ENCODE results near the gene FAM47E.

- no peak for TF ChIP-seq EP300 (conservative IDR thresholded peaks at IDR 0.05; ENCODE audit: poor library complexity, severe bottlenecking)
- no peak for TF ChIP-seq EZH2 (IDR thresholded peaks at IDR 0.05; ENCODE audit: borderline replicate concordance, insufficient read depth, low read length, poor library complexity, severe bottlenecking)
- TF ChIP-seq, protein P1, sequence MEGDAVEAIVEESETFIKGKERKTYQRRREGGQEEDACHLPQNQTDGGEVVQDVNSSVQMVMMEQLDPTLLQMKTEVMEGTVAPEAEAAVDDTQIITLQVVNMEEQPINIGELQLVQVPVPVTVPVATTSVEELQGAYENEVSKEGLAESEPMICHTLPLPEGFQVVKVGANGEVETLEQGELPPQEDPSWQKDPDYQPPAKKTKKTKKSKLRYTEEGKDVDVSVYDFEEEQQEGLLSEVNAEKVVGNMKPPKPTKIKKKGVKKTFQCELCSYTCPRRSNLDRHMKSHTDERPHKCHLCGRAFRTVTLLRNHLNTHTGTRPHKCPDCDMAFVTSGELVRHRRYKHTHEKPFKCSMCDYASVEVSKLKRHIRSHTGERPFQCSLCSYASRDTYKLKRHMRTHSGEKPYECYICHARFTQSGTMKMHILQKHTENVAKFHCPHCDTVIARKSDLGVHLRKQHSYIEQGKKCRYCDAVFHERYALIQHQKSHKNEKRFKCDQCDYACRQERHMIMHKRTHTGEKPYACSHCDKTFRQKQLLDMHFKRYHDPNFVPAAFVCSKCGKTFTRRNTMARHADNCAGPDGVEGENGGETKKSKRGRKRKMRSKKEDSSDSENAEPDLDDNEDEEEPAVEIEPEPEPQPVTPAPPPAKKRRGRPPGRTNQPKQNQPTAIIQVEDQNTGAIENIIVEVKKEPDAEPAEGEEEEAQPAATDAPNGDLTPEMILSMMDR (IDR thresholded peaks at IDR 0.05; ENCODE audit: poor library complexity, severe bottlenecking) = no peak
- no peak for TF ChIP-seq TAF1 (IDR thresholded peaks at IDR 0.05; ENCODE audit: low read depth)
- no peak for TF ChIP-seq POLR2AphosphoS5 (IDR thresholded peaks at IDR 0.05)
- TF ChIP-seq, protein P2, sequence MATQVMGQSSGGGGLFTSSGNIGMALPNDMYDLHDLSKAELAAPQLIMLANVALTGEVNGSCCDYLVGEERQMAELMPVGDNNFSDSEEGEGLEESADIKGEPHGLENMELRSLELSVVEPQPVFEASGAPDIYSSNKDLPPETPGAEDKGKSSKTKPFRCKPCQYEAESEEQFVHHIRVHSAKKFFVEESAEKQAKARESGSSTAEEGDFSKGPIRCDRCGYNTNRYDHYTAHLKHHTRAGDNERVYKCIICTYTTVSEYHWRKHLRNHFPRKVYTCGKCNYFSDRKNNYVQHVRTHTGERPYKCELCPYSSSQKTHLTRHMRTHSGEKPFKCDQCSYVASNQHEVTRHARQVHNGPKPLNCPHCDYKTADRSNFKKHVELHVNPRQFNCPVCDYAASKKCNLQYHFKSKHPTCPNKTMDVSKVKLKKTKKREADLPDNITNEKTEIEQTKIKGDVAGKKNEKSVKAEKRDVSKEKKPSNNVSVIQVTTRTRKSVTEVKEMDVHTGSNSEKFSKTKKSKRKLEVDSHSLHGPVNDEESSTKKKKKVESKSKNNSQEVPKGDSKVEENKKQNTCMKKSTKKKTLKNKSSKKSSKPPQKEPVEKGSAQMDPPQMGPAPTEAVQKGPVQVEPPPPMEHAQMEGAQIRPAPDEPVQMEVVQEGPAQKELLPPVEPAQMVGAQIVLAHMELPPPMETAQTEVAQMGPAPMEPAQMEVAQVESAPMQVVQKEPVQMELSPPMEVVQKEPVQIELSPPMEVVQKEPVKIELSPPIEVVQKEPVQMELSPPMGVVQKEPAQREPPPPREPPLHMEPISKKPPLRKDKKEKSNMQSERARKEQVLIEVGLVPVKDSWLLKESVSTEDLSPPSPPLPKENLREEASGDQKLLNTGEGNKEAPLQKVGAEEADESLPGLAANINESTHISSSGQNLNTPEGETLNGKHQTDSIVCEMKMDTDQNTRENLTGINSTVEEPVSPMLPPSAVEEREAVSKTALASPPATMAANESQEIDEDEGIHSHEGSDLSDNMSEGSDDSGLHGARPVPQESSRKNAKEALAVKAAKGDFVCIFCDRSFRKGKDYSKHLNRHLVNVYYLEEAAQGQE (IDR thresholded peaks at IDR 0.05; ENCODE audit: borderline replicate concordance) = no peak
Observed at GRCh38 chr4:76311896-76312331, 60.4 kb downstream of the FAM47E start.

Measured in neural cell (in vitro differentiated cells).